GM23338 (cell line): ENCODE data around the gene WDR35. TPM values are rescaled to one million over a fixed set of nuclear protein-coding genes. Genes with fewer than 3 reads are reported as not detected.

ENCODE experiments used
- ATAC-seq: fragments of 200-7000 bp; cut with Tn5 transposase; 3 replicates; pipeline ENCODE4 v1.9.1; 2020
- DNase-seq: peaks from one replicate; pipeline ENCODE4 v3.0.0-alpha.2; 2015; ENCODE audit warnings: low spot score
- H2AFZ ChIP-seq: fragments of 200-600 bp; sonication (generic); 2 replicates; pipeline ENCODE4 v1.8.0; 2016; ENCODE audit warnings: antibody characterized with exemption, mild to moderate bottlenecking, moderate library complexity
- H3F3A ChIP-seq: fragments of 200-600 bp; sonication (generic); replicated peaks from 2 replicates; pipeline ENCODE4 v1.8.0; 2017; ENCODE audit warnings: antibody characterized with exemption, mixed run types, low read depth
- H3K27ac ChIP-seq: fragments of 200-600 bp; sonication (generic); 2 replicates; pipeline ENCODE4 v1.6.1; 2016; ENCODE audit warnings: low read depth
- H3K27me3 ChIP-seq: fragments of 200-600 bp; sonication (generic); 2 replicates; pipeline ENCODE4 v1.8.0; 2016; ENCODE audit warnings: mild to moderate bottlenecking, mixed run types, moderate library complexity; ENCODE audit not compliant: insufficient read depth
- H3K36me3 ChIP-seq: fragments of 200-600 bp; sonication (generic); 2 replicates; pipeline ENCODE4 v1.8.0; 2016; ENCODE audit warnings: mild to moderate bottlenecking; ENCODE audit not compliant: insufficient read depth
- H3K4me1 ChIP-seq: fragments of 200-600 bp; sonication (generic); 2 replicates; pipeline ENCODE4 v1.8.0; 2016; ENCODE audit warnings: mild to moderate bottlenecking, moderate library complexity; ENCODE audit not compliant: insufficient read depth
- H3K4me2 ChIP-seq: fragments of 200-600 bp; sonication (generic); 2 replicates; pipeline ENCODE4 v1.7.1; 2017; ENCODE audit warnings: mixed run types
- H3K4me3 ChIP-seq: fragments of 200-600 bp; sonication (generic); 2 replicates; pipeline ENCODE4 v1.6.1; 2016; ENCODE audit warnings: mixed run types
- H3K79me2 ChIP-seq: fragments of 200-600 bp; sonication (generic); replicated peaks from 2 replicates; pipeline ENCODE4 v1.8.0; 2017; ENCODE audit warnings: mild to moderate bottlenecking; ENCODE audit not compliant: insufficient read depth
- H3K9me2 ChIP-seq: fragments of 200-600 bp; sonication (generic); 2 replicates; pipeline ENCODE4 v1.8.0; 2017; ENCODE audit not compliant: insufficient read depth
- H4K20me1 ChIP-seq: fragments of 200-600 bp; sonication (generic); replicated peaks from 2 replicates; pipeline ENCODE4 v1.8.0; 2017; ENCODE audit warnings: mild to moderate bottlenecking; ENCODE audit not compliant: insufficient read depth
- H3K27ac Mint-ChIP-seq: 2 replicates; pipeline ENCODE4 v1.8.0; 2020; ENCODE audit warnings: inconsistent platforms, mild to moderate bottlenecking, moderate library complexity, mixed read lengths
- H3K27me3 Mint-ChIP-seq: 3 replicates; pipeline ENCODE4 v1.8.0; 2022; ENCODE audit warnings: low read depth, mild to moderate bottlenecking, moderate library complexity, mixed read lengths, inconsistent platforms; ENCODE audit not compliant: insufficient read depth, poor library complexity
- H3K36me3 Mint-ChIP-seq: 3 replicates; pipeline ENCODE4 v1.8.0; 2021; ENCODE audit warnings: low read depth, mild to moderate bottlenecking, inconsistent platforms, moderate library complexity, mixed read lengths
- H3K4me1 Mint-ChIP-seq: 3 replicates; pipeline ENCODE4 v1.8.0; 2020; ENCODE audit warnings: mild to moderate bottlenecking, inconsistent platforms, mixed read lengths
- H3K4me3 Mint-ChIP-seq: 3 replicates; pipeline ENCODE4 v1.8.0; 2021; ENCODE audit warnings: moderate library complexity, mild to moderate bottlenecking, inconsistent platforms, mixed read lengths
- H3K9me3 Mint-ChIP-seq: 3 replicates; pipeline ENCODE4 v1.8.0; 2020; ENCODE audit warnings: moderate library complexity, mild to moderate bottlenecking, inconsistent platforms, mixed read lengths
- CREB1 ChIP-seq: fragments of 250-450 bp; sonication (Bioruptor Pico); IDR thresholded peaks from 2 replicates; pipeline ENCODE4 v1.5.0; 2020; ENCODE audit warnings: low read depth, mild to moderate bottlenecking, moderate library complexity
- EZH2 ChIP-seq: fragments of 200-600 bp; sonication (generic); IDR thresholded peaks from one replicate; pipeline ENCODE4 v1.8.0; 2017; ENCODE audit warnings: antibody characterized with exemption, mild to moderate bottlenecking, low read depth; ENCODE audit not compliant: unreplicated experiment
- JUNB ChIP-seq: IDR thresholded peaks from one replicate; pipeline ENCODE4 v1.6.1; 2016; ENCODE audit warnings: antibody characterized with exemption; ENCODE audit not compliant: unreplicated experiment
- NANOG ChIP-seq: IDR thresholded peaks from 2 replicates; pipeline ENCODE4 v1.6.1; 2016; ENCODE audit warnings: antibody characterized with exemption, borderline replicate concordance
- POLR2AphosphoS5 ChIP-seq: IDR thresholded peaks from 2 replicates; pipeline ENCODE4 v1.6.1; 2016; ENCODE audit warnings: antibody characterized with exemption, low read depth
- STAT1 ChIP-seq: IDR thresholded peaks from one replicate; pipeline ENCODE4 v1.6.1; 2016; ENCODE audit warnings: antibody characterized with exemption; ENCODE audit not compliant: unreplicated experiment
- ZNF114 ChIP-seq: fragments of 250-450 bp; sonication (Bioruptor Pico); IDR thresholded peaks from 2 replicates; pipeline ENCODE4 v1.5.0; 2020; ENCODE audit warnings: mild to moderate bottlenecking, moderate library complexity
- ZNF331 ChIP-seq: fragments of 250-450 bp; sonication (Bioruptor Pico); IDR thresholded peaks from 2 replicates; pipeline ENCODE4 v1.5.0; 2020; ENCODE audit warnings: low read depth, mild to moderate bottlenecking, moderate library complexity
- polyA plus RNA-seq: library from polyadenylated mRNA; unstranded; fragments of >200 nt; fragmentation: Nextera tagmentation; extraction: Ambion mirVana; gene quantifications from 2 replicates; pipeline ENCODE4 v1.2.1, GENCODE V29; 2016
- total RNA-seq: library from RNA; depleted of rRNA; stranded (reverse); fragments of >200 nt; shearing (Covaris generic); gene quantifications from 2 replicates; pipeline ENCODE4 v1.2.3, GENCODE V29; 2014
- TF ChIP-seq, protein P1 (sequence below), 2 experiments: fragments of 200-600 bp in 1 of 2; sonication (generic) in 1 of 2; conservative IDR thresholded peaks; 2 replicates each; pipeline versions ENCODE4 v1.5.1 to v1.6.1; 2016 to 2017; ENCODE audit warnings: antibody characterized with exemption in 2 of 2, low read depth in 2 of 2, mild to moderate bottlenecking in 2 of 2, moderate library complexity in 1 of 2
- TF ChIP-seq, protein P2 (sequence below): IDR thresholded peaks from one replicate; pipeline ENCODE4 v1.6.1; 2018; ENCODE audit warnings: antibody characterized with exemption; ENCODE audit not compliant: unreplicated experiment

Gene WDR35
- total and polyA plus RNA-seq, 2 experiments from 2014 or later = 5.3 to 20.0 TPM

DNA sequence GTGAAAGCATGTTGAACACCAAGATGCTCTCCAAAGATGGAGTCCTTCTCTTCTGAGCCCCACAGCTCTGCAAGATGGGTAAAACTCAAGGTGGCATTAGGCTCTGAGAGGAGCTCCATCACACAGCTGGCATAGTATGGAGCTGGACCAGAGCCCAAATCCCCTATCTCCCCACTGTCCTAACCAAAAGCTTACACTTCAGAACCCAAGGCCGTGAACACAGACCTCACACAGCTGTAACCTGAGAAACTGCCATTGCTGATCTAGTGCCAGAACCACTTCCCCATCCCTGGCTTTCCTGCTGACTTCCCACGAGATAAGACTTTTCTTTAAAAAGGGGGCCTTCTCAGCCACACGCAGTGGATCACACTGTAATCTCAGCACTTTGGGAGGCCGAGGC lies 113.2 kb downstream of the WDR35 start:
- Mint-ChIP-seq H3K9me3 (no peaks in the 10 kb centered on the region; the same call in 2 of the 3 replicates), H3K27me3 (no peaks in the 10 kb centered on the region), H3K27ac (no peak overlapping the region), H3K4me3 (no peak overlapping the region), H3K36me3 (no peaks in the 10 kb centered on the region), H3K4me1 (no peaks in the 10 kb centered on the region)
- Histone ChIP-seq H3K36me3 (no peaks in the 10 kb centered on the region), H2AFZ (no peak overlapping the region), H3K4me1 (no peaks in the 10 kb centered on the region), H3K4me3 (no peak overlapping the region), H3F3A (no peaks in the 10 kb centered on the region), H4K20me1 (no peaks in the 10 kb centered on the region; the same call in 1 of the 2 replicates), H3K4me2 (no peak overlapping the region), H3K79me2 (no peaks in the 10 kb centered on the region), H3K27ac (no peak overlapping the region), H3K27me3 (no peaks in the 10 kb centered on the region), H3K9me2 (peaks cover 11% of the 10 kb centered on the region; the same call in 1 of the 2 replicates)
- ATAC-seq = no peak
- TF ChIP-seq, protein P1, sequence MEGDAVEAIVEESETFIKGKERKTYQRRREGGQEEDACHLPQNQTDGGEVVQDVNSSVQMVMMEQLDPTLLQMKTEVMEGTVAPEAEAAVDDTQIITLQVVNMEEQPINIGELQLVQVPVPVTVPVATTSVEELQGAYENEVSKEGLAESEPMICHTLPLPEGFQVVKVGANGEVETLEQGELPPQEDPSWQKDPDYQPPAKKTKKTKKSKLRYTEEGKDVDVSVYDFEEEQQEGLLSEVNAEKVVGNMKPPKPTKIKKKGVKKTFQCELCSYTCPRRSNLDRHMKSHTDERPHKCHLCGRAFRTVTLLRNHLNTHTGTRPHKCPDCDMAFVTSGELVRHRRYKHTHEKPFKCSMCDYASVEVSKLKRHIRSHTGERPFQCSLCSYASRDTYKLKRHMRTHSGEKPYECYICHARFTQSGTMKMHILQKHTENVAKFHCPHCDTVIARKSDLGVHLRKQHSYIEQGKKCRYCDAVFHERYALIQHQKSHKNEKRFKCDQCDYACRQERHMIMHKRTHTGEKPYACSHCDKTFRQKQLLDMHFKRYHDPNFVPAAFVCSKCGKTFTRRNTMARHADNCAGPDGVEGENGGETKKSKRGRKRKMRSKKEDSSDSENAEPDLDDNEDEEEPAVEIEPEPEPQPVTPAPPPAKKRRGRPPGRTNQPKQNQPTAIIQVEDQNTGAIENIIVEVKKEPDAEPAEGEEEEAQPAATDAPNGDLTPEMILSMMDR (conservative IDR thresholded peaks at IDR 0.05; ENCODE audit: low read depth in 2 of 2) = no peak
- TF ChIP-seq CREB1 (CRISPR knock-in tag) (no peak), STAT1 (no peak), NANOG (no peak), ZNF114 (CRISPR knock-in tag) (no peak), JUNB (no peak)
- DNase-seq = no peak

DNA sequence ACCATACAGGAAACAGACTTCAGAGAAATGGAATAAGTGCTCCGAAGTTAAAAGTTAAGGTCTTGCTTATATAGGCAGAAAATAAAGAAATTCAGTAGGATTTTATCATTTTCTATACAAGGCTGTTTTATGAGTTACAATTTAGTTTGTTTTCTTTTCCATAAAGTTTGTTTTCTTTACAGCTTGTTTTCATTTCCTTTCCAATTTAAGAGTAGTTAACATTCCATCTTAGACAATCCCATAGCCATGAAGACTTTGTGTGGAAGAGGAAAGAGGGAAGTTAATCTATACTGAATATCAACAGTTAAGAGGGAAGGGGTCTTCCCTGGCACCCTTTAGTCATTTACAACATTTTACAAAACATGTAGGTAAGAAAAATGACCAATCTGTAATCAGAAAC lies 114.6 kb downstream of the WDR35 start:
- DNase-seq (no peak), ATAC-seq (no peak)
- peaks cover 4% of the 10 kb centered on the region; the same call in 1 of the 2 replicates for H3K9me2 ChIP-seq
- H2AFZ ChIP-seq = no peak overlapping the region
- H3K4me2 ChIP-seq = no peak overlapping the region
- TF ChIP-seq, protein P2, sequence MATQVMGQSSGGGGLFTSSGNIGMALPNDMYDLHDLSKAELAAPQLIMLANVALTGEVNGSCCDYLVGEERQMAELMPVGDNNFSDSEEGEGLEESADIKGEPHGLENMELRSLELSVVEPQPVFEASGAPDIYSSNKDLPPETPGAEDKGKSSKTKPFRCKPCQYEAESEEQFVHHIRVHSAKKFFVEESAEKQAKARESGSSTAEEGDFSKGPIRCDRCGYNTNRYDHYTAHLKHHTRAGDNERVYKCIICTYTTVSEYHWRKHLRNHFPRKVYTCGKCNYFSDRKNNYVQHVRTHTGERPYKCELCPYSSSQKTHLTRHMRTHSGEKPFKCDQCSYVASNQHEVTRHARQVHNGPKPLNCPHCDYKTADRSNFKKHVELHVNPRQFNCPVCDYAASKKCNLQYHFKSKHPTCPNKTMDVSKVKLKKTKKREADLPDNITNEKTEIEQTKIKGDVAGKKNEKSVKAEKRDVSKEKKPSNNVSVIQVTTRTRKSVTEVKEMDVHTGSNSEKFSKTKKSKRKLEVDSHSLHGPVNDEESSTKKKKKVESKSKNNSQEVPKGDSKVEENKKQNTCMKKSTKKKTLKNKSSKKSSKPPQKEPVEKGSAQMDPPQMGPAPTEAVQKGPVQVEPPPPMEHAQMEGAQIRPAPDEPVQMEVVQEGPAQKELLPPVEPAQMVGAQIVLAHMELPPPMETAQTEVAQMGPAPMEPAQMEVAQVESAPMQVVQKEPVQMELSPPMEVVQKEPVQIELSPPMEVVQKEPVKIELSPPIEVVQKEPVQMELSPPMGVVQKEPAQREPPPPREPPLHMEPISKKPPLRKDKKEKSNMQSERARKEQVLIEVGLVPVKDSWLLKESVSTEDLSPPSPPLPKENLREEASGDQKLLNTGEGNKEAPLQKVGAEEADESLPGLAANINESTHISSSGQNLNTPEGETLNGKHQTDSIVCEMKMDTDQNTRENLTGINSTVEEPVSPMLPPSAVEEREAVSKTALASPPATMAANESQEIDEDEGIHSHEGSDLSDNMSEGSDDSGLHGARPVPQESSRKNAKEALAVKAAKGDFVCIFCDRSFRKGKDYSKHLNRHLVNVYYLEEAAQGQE = no peak
- TF ChIP-seq JUNB = no peak
- TF ChIP-seq ZNF114 (CRISPR knock-in tag) = no peak
- TF ChIP-seq STAT1 = no peak
- no peak for TF ChIP-seq ZNF331 (CRISPR knock-in tag)
- no peak for TF ChIP-seq POLR2AphosphoS5
- TF ChIP-seq EZH2 = no peak
- Mint-ChIP-seq H3K27me3 (no peaks in the 10 kb centered on the region), H3K9me3 (no peaks in the 10 kb centered on the region), H3K4me3 (no peak overlapping the region), H3K27ac (no peak overlapping the region), H3K4me1 (no peaks in the 10 kb centered on the region), H3K36me3 (no peaks in the 10 kb centered on the region)
- no peaks in the 10 kb centered on the region for H3K36me3 ChIP-seq
- H3K4me1 ChIP-seq = no peaks in the 10 kb centered on the region
- no peaks in the 10 kb centered on the region for H3K79me2 ChIP-seq
- H3K27me3 ChIP-seq = no peaks in the 10 kb centered on the region
- no peaks in the 10 kb centered on the region; the same call in 1 of the 2 replicates for H4K20me1 ChIP-seq
- no peak overlapping the region for H3K4me3 ChIP-seq
- no peak overlapping the region for H3K27ac ChIP-seq
- H3F3A ChIP-seq = no peaks in the 10 kb centered on the region
